HG03175 (cell line): ENCODE results near the gene TRPV4.

ENCODE experiments used
- ATAC-seq: cut with Tn5 transposase; IDR thresholded peaks from one replicate; pipeline ENCODE4 v1.9.1; 2021; ENCODE audit warnings: mild to moderate bottlenecking, moderate library complexity; ENCODE audit not compliant: unreplicated experiment

The TRPV4 gene

DNA sequence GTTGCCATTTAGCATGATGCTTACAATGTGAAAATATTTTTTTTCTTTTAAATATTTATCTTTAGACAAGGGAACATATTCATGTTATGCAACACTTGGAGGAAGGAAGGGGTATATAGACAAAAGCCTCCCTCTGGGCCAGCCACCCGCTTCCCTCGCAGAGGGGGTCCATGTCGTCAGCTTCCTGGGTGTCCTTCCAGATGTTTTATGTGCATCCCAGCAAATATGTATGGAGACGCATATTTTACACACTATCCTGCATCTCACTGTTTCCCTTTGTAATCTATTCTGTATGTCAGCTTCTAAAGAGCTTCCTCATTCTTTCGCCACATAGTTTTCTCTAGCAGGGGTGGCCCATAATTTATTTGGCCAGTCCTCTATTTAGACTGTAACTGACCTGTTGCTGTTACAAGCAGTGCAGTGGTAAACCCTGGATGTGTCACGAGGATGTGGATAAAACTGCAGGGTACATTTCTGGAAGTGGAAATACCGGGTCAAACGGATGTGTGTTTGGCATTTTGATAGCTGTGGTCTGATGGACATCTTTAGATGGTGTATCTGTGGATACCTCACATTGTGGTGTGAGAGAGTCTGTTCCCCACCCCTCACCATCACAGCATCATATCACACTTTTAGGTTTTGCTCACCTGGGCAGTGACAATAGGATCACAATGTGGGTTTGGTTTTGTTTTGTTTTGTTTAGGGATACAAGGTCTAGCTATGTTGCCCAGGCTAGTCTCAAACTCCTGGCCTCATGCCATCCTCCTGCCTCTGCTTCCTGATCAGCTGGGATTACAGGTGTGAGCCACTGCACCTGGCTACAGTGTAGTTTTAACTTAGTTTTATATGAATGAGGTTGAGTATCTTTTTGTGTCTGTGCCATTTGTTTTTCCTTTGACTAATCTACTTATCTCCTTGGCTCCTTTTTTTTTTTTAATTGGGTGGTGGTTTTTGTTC, 87.9 kb downstream of the TRPV4 start:
- ATAC-seq, result no peak

DNA sequence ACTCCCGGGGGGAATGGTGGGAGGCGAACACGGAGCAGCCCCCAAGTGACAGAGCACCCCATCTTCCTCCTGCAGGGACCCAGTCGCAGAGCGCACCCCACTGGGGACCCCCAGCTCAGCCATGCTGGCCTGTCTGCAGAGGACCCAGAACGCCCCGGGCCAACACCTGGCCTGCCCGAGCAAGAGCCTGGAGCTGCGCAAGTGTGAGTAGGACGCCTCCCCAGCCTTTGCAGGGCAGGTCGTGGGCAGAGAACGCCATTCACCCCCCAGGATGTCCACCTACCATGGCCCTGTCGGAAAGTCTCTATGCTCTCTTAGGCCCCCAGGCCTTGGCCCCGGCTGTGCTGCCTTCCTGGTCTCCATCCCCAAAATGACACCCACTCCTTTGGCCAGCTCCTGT, 89.2 kb downstream of the TRPV4 start:
- no peak for ATAC-seq

DNA sequence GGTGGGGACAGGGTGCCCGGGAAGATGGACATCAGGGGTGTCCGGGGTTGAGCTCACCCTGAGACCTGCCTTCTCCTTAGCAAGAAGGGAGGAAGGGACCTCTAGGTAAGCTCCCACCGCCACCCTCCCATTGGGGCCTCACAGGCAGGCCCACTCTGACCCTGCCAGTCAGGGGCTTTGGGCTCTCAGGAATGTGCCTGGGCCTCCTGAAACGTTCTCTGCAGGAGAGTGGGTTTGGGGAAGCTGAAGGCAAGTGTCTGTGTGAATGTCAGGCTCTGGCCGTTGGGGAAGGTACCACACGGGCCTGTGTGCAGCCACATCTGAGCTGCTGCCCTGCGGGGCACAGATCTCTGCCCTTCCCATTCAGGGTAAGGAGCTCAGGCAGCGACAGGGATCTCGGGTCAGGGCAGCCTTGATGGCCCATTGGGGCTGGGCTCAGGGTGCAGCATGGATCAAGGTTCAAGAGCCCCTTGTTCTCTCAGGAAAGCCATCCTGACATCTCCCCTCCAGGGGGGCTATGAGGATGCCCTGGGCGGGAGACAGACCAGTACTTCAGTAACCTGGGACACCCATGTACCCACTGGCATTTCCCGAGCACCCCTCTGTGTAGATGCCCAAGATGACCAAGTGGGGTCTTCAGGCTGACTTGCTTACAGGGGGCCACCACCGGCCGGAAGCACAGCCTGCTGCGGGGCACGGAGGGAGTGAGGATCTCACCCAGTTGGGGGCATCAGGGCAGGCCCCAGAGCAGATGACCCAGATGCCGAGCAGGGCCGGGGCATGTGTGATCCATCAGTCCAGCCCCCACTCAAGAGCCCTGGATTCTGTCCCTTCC, 89.9 kb downstream of the TRPV4 start:
- ATAC-seq, result no peak

DNA sequence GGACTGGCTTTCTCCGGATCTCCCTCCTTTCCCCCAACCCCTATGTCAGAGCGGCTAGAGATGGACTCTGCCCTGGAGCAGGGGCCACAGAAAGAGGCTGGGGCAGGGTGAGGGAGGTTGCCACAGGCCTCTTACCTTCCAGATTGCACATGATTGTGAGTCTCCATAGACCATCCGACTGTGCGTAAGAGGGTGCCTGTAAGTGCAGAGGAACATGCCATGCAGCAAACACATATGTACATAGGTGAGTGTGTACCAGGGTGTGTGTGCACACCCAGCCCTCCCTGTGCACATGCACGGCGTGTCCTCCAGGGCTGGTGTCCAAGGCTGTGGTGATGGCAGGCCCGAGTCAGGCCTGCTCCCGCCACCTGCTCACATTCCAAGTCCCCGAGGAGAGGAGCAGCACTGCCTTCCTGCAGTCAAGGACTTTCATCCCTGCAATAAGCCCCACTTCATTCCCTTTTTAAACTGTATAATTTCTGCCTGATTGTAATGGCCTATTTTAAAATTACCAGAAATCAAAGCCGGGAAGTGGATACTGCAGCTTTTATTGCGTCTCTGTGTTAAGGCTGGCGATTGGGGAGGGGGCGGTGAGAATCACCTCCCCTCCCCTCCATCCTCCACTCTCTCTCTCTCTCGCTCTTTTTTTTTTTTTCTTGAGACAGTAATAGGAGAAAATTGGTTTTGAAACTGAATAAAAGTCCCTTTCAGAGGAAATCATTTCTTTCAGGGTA, 91.1 kb downstream of the TRPV4 start:
- ATAC-seq, result no peak

DNA sequence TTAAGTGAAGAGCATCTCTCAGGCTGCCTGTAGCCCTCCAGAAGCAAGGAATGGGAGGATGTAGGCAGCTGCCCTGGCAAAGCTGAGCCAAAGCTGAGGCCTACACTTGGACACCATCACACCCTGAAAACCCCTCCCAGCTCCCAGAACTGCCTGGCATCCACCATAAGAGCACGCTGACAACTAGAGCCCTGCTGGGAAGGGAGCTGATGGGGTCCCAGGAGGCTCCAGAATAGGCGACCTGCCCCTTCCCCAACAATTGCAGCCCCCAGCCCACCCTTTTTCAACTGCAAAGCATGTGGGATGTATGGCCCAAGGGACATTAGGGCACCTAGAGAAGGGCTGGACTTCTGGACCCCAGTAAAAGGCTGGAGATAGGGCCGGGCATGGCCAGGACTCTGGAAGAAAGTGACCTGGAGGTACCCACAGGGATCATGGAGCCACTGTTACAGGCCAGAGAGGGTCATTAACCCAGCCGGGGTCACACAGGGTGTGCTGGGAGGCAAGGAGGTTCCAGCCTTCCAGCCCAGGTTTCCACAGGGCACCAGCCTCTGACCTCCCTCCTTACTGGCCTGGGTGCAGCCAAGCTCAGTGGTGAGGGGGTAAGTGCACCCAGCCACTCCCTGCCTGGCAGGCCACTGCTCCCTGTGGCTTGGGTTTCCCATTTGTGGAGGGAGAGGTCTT, 91.8 kb downstream of the TRPV4 start:
- ATAC-seq, result no peak

DNA sequence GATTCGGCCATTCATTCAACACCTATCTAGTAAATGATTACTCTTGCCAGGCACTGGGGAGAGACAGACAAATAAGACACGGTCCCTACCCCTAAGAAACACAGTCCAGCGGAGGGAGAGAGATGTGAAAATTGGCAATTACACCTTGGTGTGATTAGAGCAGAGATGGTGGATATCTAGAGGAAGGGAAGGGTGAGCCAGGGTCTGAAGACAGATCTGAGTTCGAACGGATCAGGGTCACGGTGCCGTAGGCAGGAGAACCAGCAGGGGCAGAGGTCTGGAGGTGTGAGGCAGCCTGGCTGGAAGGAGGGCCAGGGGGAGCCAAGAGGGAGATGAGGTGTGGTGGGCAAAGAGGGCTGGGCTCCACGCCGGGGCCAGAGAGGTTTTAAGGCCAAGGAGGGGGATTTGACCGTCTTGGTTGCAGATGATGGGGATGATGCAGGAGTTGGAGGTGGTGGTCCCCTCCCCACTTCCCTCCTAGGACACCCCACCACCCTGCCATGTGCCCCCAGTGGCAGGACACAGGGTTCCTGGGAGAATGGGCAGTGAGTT, 92.4 kb downstream of the TRPV4 start:
- ATAC-seq, result no peak

DNA sequence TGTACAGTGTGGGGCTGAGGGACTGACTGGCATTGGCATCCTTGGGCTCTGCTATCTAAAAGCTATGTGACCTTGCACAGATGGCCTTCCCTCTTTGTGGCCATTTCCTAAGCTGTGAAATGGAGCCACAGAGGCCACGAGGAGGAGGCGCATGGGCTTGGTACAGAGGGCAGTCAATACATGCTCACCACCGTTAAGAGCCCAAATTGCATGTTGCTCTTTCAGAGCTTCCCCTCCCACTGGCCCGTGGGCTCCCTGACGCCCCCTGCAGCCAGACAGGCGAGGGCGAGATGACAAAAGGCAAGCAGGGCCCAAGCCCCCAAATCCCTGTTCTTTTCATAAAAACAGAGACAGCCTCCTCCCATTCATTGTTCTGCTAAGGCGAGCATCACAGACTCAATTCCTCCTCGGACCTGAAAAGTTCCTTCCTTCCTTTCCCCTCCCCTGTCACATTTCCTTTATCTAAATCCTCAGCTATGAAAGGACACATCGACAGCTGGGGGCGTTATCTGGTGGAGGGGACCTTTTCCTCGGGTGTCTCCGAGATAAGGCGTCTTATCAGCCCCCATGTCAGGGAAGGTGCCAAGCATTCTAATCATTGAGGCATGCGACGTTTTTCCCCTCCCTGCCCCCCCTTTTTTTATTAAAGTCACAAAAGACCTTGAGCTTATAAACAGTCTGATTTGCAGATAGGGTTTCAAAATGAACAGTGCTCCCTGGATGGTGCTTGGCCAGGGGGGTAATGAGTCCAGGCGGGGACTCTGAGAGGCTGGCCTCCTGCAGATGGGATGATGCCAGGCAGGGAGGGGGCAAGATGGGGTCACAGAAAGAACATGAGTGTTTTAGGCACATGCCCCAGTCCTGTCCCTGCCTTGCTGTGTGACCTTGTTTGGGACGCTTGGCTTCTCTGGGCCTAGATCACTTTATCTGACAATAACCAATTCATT, 93.2 kb downstream of the TRPV4 start:
- ATAC-seq, result no peak

DNA sequence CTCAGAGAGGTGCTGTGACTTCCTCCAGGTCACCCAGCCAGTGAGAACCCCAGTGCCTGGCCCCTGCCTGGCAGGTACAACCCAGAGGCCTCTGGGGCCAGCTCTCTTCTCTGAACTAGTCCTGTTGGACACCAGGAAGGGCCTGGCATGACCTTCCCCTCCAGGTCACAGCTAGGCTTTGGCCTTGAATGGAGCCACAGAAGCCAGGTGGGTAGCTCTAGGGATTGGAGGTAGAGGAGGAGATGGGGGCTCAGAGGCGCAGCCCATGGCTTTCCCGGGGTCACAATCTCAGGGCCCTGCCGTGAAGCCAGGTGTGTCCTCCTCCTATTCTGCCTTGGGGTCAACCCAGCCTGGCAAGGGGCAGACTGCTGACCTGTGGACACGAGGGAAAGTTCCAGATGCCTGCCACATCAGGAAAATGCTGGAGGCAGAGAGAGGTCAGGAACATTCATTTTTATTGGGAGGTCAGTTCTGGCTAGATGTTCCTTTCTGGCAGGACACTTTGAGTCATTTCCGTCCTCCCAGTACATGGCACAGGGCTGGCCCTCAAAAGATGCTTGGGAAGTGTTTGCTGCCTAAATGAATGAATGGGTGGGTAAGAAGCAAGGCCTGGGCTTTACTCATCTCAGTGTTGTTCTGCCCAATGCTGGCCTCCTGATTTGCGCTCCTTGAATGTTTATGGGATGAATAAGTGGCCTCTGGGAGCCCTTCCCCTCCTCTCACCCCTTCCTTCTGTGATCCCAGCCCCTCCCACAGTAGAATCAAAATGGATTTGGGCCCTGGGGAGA, 94.1 kb downstream of the TRPV4 start:
- no peak for ATAC-seq

DNA sequence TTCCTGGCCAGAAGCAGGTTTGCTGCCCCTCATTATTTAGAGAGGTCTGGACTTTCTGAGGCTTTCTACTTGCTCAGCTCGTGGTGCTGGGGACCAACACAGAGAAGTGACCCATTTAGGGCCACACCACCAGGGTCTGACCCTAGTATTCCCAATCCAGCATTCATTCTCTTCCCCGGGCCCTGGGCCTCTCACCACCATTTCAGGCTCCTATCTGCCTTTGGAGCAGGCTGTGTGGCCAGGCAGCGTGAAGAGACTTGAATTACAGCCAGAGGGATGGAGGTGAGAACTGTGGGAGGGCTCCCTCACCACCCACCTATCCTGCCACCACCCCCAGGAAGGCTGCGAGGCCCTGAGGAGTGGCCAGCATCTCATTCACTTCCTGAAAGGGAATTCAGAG, 95.0 kb downstream of the TRPV4 start:
- no peak for ATAC-seq

DNA sequence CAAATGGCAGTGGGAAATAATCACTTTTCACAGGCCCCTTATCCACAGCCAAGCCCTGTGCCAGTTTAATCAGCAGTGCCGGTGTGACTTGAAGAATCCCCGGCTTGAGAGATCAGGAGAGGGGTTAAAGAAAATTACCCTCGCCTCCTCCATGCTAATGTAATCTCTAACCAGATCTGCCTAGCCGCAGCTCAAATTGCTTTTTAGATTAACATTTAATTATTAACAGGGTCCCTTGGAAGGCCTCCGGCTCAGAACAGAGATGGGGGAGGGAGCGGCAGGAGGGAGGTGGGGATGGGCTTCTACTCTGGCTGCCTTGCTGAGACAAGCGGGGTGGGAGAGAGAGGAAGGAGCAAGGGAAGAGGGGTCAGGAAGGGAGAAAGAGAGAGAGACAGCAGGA, 95.6 kb downstream of the TRPV4 start:
- no peak for ATAC-seq

DNA sequence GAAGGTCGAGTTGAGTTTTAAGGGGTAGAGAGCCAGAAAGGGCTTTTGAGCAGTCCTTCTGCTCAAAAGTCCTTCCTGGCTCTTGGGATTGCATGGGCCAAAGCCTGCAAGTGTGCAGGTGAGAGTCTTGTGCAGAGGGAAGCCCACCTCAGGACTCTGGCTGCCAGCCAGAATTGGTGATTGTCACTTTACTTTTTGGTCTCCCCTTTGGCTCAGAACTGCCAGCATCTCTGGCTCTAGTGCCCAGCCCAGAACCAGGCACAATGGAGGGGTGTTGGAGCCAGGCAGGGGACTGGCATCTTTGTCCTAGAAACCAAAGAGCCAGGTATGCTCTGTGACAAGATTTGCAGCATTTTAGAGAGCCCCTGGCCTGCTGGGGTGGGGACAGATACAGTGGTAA, 96.1 kb downstream of the TRPV4 start:
- no peak for ATAC-seq

DNA sequence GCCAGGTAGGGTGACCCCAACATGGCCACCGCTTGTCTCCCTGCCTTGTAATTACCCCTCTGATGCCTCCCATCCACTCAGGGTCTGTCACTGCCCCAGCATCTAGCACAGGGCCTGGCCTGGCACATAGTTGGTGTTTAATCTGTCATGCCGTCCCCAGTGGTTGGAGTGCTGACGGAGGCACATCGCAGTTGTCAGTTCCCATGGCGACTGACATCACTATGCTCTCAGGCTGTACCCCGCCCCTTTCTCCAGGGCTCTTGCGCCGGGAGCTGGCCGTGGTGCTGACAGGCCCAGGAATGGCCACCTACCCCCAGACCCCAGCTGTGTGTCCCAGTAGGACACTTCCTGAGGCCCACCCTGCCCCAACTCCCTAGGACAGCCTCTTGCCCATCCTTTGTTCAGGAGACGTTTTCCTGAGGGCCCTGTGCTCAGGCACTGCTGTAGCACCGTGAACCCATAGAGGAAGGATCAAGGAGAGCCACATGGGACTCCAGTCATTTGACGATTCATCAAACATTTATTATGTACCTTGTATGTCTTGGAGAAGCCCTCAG, 96.6 kb downstream of the TRPV4 start:
- ATAC-seq, result no peak

DNA sequence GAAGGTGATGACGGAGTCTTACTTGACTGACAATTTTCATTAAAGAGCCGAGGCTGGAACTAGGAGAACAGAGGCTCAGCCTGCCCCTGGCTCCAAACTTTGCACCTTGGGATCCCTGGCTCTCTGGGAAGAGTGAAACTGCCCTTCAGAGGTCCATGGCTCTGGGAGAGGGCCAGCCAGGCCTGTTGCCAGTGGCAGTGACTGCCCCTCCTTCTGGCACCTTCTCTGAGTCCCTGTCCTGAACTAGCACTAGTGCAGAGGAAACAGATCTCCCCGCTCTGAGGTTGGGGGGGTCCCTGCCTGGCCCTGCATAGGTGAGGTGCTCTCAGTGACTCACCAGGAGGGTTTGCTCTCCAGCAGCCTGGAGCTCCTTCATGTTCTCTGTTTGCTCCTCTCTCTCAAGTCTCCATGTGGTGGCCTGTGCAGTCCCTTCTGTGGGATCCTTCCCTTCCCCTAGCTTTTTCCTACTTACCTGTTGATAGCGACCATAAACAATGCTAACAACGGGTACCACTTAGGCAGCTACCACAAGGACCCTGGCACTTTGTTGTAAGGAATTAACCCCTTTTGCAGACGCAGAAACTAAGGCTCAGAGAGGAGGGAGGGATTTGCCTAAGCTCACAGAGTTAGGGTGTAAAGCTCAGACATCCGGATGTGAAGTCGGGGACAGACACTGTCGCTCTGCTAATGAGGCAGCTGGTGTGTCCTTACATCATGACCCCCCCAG, 97.2 kb downstream of the TRPV4 start:
- ATAC-seq, result no peak

DNA sequence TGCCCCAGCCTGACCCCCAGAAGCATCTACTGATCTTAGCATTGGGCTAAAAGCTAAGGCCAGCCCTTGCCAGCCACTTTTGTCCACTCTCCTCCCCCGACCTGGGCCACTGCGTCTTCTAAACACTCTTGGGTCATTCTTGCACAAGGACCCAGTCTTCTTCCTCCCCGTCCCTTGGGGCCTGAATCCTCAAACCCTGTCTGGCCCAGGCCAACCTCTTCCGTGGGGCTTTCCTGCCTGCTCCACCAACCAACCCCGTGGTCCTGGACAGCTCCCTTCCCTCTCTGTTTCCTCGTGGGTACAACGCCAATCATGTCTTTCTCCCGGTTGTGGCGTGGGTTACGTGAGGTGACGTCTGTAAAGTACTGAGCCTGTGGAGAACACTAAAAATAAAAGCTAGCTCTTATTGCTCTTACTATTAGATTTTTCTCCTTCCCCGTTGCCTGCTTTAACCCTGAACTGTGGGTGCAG, 98.1 kb downstream of the TRPV4 start:
- ATAC-seq, result no peak

DNA sequence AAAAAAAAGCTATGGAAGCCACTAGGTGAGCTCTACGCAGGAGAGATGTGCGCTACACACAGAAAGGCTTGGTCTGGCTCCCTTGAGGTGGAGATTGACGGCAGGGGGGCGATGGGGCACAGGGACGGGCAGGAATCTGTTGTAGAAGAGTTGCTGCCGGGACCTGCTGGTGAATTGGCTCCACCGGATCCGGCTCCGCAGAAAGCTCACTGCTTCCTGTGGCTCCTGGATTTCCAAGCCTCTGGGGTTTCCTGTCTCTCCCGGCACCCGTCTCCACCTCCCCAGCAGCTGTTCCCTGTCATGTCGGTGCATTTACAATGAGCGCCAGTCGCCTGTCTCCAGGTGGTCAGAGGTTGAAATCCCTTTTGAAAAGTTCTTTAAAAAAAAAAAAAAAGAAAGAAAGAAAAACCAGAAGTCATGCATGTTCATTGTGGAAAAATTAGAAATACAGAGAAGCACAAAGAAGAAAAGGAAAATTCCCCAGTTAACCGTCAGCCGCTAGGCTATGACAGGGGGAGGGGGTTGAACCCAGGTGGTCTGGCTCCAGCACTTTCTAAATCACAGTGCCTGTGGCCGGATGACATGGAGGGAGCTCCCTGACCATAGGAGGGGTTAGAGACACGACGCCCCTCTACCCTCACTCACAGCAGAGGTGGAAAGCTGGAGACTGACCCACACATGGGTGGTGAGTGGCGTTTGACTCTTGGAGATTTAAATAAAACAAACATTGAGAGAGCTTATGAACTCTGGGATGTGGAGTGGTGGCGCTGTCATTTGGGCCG, 98.8 kb downstream of the TRPV4 start:
- ATAC-seq, result no peak
